ENCODE data around the gene SIPA1L2. TPM values are rescaled to one million over a fixed set of nuclear protein-coding genes. Genes with fewer than 3 reads are reported as not detected.

Gene SIPA1L2
- total RNA-seq, 1 donor from 2014 or later, result 8.0 TPM

DNA sequence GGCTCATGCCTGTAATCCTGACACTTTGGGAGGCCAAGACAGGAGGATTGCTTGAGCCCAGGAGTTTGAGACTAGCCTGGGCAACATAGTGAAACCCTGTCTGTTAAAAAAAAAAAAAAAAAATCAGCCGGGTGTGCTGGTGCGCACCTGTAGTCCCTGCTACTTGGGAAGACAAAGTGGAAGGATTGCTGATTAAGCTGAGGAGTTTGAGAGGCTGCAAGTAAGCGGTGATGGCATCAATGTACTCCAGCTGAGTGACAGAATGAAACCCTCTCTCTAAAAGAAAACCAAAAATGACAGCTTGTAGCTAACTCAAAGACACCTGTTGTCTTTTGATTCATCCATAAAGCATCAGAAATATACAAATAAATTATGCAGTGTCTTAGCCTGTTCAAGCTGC is 31.8 kb downstream of the SIPA1L2 start:
- no peak overlapping the region for H3K4me3 ChIP-seq (ENCODE audit: low read depth, low read length)
- no peak for DNase-seq (ENCODE audit: low read depth)
- TF ChIP-seq CTCF (conservative IDR thresholded peaks at IDR 0.05; ENCODE audit: low read depth, low read length), result no peak

DNA sequence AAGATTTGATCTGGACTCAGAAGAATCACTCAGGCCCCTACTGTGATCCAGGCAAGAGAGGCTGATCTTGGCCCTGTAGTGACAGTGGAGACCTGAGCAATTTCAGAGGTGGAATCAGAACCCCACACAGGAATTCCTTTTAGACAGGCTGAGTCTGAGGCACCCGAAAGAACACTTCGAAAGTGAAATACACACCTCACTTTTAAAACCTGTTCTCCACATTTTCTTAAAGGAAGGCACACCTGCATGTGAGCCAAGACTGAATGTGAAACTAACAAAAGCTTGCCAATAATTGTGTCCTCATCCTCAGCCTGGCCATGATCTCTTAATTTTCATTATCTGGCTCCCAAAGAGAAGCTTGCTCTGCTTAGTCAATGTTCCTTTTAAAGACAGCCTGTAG is 32.2 kb downstream of the SIPA1L2 start:
- H3K4me3 ChIP-seq (ENCODE audit: low read depth, low read length), result no peak overlapping the region
- DNase-seq (ENCODE audit: low read depth), result no peak
- TF ChIP-seq CTCF (conservative IDR thresholded peaks at IDR 0.05; ENCODE audit: low read depth, low read length), result no peak

DNA sequence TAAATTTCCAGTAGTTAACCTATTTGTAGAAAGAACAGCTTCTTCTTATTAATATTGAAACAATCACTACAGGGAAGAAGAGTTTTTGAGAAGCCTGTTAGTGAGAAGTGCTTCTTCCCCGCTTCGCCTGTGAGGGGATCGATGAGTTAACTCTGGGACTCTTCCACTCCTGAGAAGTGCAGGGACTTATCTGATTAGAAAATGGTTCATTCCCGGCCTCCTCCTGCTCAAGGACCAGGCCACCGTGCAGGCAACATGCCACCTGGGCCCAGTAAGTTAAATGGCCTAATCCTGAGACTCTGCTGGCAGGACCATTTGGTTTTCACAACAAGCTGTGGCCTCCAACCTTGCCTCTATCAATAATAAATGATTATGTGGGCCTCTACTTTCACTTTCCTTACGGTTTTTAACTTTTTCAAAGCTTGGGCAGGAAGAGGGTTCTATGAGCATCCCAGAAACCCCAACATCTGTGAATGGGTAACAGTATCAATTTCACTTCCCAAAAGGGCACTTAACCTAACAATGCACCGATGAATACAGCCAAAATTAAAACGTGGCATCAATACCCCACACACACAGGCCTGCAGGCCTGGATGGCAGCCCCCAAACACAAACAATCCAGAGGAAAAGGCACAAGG is 33.1 kb downstream of the SIPA1L2 start:
- no peak for TF ChIP-seq CTCF (conservative IDR thresholded peaks at IDR 0.05; ENCODE audit: low read depth, low read length)
- H3K4me3 ChIP-seq (ENCODE audit: low read depth, low read length), result no peak overlapping the region
- no peak for DNase-seq (ENCODE audit: low read depth)

GRCh38 chr1:232594768-232595698 is 34.9 kb downstream of the SIPA1L2 start:
- no peak for DNase-seq (ENCODE audit: low read depth)
- no peak overlapping the region for H3K4me3 ChIP-seq (ENCODE audit: low read depth, low read length)
- no peak for TF ChIP-seq CTCF (conservative IDR thresholded peaks at IDR 0.05; ENCODE audit: low read depth, low read length)

DNA sequence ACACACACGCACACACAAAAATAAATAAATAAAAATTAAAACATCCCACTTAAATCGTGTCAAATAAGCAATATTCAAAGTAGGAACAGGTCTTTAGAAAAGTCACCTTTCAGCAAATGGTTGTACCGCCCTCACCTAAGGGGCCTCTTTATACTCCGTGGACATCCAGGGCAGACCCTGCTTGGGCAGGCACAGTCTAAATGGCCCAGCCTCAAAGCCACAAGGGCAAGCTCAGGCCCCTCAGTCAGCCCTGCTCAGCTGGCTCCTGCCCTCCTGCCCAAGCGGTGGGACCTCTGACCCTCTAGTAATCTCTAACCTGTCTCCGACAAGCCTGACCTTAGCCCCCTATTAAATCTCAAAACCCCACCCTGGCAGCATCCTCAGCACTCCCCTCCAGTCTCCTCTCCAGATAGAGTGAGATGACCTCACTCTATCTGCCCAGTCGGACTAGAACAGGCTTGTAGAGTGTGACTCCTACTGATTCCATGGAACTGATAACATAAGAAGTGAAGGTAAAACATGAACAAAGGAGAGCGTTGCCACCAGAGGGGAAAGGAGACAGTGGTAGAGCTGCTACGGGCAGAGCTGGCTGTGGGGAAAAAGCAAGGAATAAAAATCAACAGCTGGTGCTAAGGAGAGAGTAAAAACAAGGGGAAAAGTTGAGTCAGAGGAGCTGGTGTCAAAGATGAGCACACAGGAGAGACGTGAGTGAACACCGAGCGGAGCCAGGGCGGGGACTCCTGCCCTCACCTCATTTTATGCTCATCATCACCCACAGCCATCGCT is 36.0 kb downstream of the SIPA1L2 start:
- DNase-seq (ENCODE audit: low read depth), result no peak
- no peak for TF ChIP-seq CTCF (conservative IDR thresholded peaks at IDR 0.05; ENCODE audit: low read depth, low read length)
- H3K4me3 ChIP-seq (ENCODE audit: low read depth, low read length), result no peak overlapping the region

DNA sequence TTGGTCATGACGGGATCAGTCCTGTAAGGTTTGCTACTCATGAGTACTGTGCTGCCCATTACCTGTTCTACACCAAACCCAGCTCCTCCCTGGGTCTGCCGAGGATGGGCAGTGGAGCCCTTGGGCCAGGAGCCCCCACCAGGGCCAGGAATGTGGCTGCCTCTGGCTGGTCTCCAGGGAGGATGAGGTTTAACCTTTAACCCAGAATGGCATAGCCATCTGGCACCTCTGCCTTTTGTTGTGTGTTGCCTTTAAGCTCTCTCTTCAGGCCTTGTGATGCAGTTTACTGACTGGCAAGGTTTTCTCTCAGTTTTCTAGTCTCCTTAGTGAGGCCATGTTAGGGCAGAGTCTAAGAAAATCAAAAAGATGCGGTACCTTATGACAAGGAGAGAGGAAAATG is 38.6 kb downstream of the SIPA1L2 start:
- H3K4me3 ChIP-seq (ENCODE audit: low read depth, low read length), result no peak overlapping the region
- no peak for TF ChIP-seq CTCF (conservative IDR thresholded peaks at IDR 0.05; ENCODE audit: low read depth, low read length)
- no peak for DNase-seq (ENCODE audit: low read depth)

Data from epithelial cell of proximal tubule (primary cell).